Stomach smooth muscle (tissue), 2 donors: ENCODE measurements around the gene MZT2B.
"Not testable (repeated sequence)": the region's sequence is repeated elsewhere in the genome, so short reads cannot be mapped to it uniquely, and the experiment has no call there.

ENCODE experiments used
- H3K27ac ChIP-seq: one replicate; pipeline ENCODE4 v1.7.0; 2013; ENCODE audit warnings: mild to moderate bottlenecking, low read length, inconsistent platforms
- H3K27me3 ChIP-seq, 2 donors: one replicate each; pipeline ENCODE4 v1.7.0; 2013; ENCODE audit warnings: low read length in 2 of 2; ENCODE audit not compliant: insufficient read depth in 2 of 2, control insufficient read depth in 1 of 2
- H3K36me3 ChIP-seq, 2 donors: one replicate each; pipeline ENCODE4 v1.7.0; 2013; ENCODE audit warnings: low read length in 2 of 2; ENCODE audit not compliant: control insufficient read depth in 2 of 2, insufficient read depth in 2 of 2
- H3K4me1 ChIP-seq: one replicate; pipeline ENCODE4 v1.7.0; 2013; ENCODE audit warnings: low read length; ENCODE audit not compliant: control insufficient read depth, insufficient read depth
- H3K4me3 ChIP-seq, 2 donors: one replicate each; pipeline ENCODE4 v1.7.0; 2013; ENCODE audit warnings: low read length in 2 of 2
- H3K9ac ChIP-seq, 2 donors: one replicate each; pipeline ENCODE4 v1.7.0; 2013; ENCODE audit warnings: low read length in 2 of 2, mild to moderate bottlenecking in 1 of 2
- H3K9me3 ChIP-seq, 2 donors: one replicate each; pipeline ENCODE4 v1.7.0; 2013; ENCODE audit warnings: low read length in 2 of 2; ENCODE audit not compliant: control insufficient read depth in 2 of 2
- donor health status: healthy.
- donor health status: Pancreatic carcinoma.

The MZT2B gene

GRCh38 chr2:130162486-130162885, 19.6 kb upstream of the MZT2B start:
- H3K36me3 ChIP-seq, result peaks cover 8 to 28% of the 10 kb centered on the region in 2 donors
- not testable (repeated sequence) for H3K9me3 ChIP-seq, H3K27me3 ChIP-seq, H3K27ac ChIP-seq, H3K9ac ChIP-seq, H3K4me1 ChIP-seq, H3K4me3 ChIP-seq

DNA sequence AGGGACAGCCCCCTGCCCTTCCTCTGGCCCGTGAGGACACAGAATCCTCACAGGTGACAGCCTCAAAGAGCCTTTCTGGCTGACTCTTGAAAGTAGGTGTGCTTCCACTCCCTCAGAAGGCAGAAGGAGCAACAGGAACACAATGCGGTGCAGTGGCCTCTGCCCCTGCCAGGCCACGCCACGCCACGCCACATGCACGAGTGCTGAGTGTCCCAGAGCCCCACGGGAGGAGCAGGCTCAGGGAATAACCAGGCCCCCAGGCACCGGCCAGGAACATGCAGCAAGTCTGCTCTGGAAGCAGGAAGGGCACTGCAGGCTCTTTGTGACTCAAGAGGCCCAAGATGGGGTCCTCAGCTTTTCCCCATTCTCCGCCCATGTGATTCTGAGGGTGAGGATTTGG, 19.1 kb upstream of the MZT2B start:
- H3K9ac ChIP-seq, result no peak overlapping the region
- no peak overlapping the region for H3K4me3 ChIP-seq
- H3K27ac ChIP-seq, result no peak overlapping the region
- no peaks in the 10 kb centered on the region for H3K9me3 ChIP-seq
- no peaks in the 10 kb centered on the region for H3K4me1 ChIP-seq
- peaks cover 12 to 28% of the 10 kb centered on the region in 2 donors for H3K36me3 ChIP-seq
- no peaks in the 10 kb centered on the region for H3K27me3 ChIP-seq

GRCh38 chr2:130165293-130166016, 16.6 kb upstream of the MZT2B start:
- no peak overlapping the region for H3K9ac ChIP-seq
- peaks cover 16 to 25% of the 10 kb centered on the region in 2 donors for H3K36me3 ChIP-seq
- H3K4me1 ChIP-seq, result no peaks in the 10 kb centered on the region
- no peak overlapping the region for H3K27ac ChIP-seq
- H3K4me3 ChIP-seq, result no peak overlapping the region
- H3K27me3 ChIP-seq, result no peaks in the 10 kb centered on the region
- no peaks in the 10 kb centered on the region for H3K9me3 ChIP-seq

- not testable (repeated sequence) for H3K9me3 ChIP-seq, H3K27ac ChIP-seq, H3K4me1 ChIP-seq, H3K9ac ChIP-seq, H3K4me3 ChIP-seq, H3K27me3 ChIP-seq
- peaks cover 16 to 27% of the 10 kb centered on the region in 2 donors for H3K36me3 ChIP-seq
Observed at GRCh38 chr2:130166611-130167010, 15.5 kb upstream of the MZT2B start.

GRCh38 chr2:130169163-130169562, 12.9 kb upstream of the MZT2B start:
- H3K9ac ChIP-seq, H3K4me3 ChIP-seq, H3K27ac ChIP-seq, H3K4me1 ChIP-seq, H3K27me3 ChIP-seq, H3K9me3 ChIP-seq: not testable (repeated sequence)
- H3K36me3 ChIP-seq, result peaks cover 11 to 25% of the 10 kb centered on the region in 2 donors

GRCh38 chr2:130169896-130170295, 12.2 kb upstream of the MZT2B start:
- Histone ChIP-seq H3K4me3 (no peak overlapping the region), H3K36me3 (peaks cover 11 to 27% of the 10 kb centered on the region in 2 donors), H3K9ac (no peak overlapping the region), H3K27me3 (no peaks in the 10 kb centered on the region), H3K4me1 (no peaks in the 10 kb centered on the region), H3K9me3 (no peaks in the 10 kb centered on the region), H3K27ac (no peak overlapping the region)

DNA sequence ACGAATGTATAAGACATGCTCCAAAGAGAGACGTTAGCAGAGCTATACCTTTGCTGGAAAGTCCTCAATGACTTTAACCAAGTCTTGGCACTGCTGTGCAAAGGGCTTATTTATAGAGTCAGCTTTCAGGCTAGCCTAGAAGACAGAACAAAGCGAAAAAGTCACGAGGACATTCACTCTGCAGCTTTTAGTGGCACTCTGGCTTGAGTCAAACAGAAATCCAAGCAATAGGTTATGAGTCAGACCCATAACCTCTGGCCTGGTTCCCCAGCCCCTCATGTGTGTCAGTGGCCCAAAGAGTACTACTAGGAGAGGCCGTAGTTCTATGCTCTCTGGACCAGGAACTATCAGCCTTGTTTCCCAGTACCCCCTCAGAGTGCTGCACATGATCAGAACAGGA, 7.2 kb upstream of the MZT2B start:
- H3K27me3 ChIP-seq, H3K27ac ChIP-seq, H3K4me3 ChIP-seq, H3K9ac ChIP-seq, H3K9me3 ChIP-seq, H3K4me1 ChIP-seq: not testable (repeated sequence)
- H3K36me3 ChIP-seq, result peaks cover 4 to 22% of the 10 kb centered on the region in 2 donors

GRCh38 chr2:130180404-130181324, 1.4 kb upstream of the MZT2B start:
- peak overlapping the region; percentile 80 to 92 for H3K9ac ChIP-seq
- H3K4me1 ChIP-seq, result peaks cover 18% of the 10 kb centered on the region

DNA sequence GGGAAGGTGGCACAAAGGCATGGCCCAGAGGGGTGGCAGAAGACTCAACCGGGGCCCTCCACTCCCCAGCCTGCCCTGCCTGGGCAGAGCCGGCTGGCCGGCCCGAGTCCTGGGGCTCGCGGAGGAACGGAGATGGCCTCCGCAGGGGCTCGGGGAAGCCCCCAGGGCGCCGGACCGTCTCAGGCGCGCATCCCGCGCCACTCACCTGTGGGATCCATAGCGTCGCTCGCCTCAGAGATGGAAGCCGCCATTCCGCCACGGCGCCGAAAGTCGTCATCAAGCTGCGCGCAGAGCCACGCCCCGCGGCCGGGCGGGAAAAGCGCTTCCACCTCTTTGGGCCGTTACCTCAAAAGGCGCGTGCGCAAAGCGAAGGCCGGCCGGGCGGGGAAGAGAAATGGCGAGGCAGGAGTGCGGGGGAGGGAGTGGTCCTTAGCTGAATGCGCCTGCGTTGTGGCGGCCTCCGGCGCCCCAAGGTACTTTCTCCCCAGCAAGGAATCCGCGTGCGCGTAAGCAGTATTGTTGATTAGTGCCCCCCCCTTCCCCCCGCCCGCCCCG, 660 bp upstream of the MZT2B start, which contains the start of gene SMPD4:
Gene SMPD4, minus strand, starts transcription at position 278 of the 555 bp plus-strand sequence. CDS start 5,010 bp downstream, outside the sequence.
- H3K9ac ChIP-seq, result peak within 1 kb of the TSS; percentile 80 to 92
- H3K4me3 ChIP-seq, result peak within 1 kb of the TSS; percentile 91 to 98
- no peaks in the 10 kb centered on the region for H3K9me3 ChIP-seq
- peaks cover 18% of the 10 kb centered on the region for H3K4me1 ChIP-seq
- H3K36me3 ChIP-seq, result peaks cover 0 to 5% of the 10 kb centered on the region in 2 donors
- no peaks in the 10 kb centered on the region for H3K27me3 ChIP-seq
- H3K27ac ChIP-seq, result peak within 1 kb of the TSS; percentile 70

More at GRCh38 chr2:130180404-130181324, 1.4 kb upstream of the MZT2B start:
- H3K27me3 ChIP-seq, H3K36me3 ChIP-seq, H3K9me3 ChIP-seq: not testable (repeated sequence)
- Histone ChIP-seq H3K4me3 (peak overlapping the region; percentile 91 to 98), H3K27ac (peak overlapping the region; percentile 70)

DNA sequence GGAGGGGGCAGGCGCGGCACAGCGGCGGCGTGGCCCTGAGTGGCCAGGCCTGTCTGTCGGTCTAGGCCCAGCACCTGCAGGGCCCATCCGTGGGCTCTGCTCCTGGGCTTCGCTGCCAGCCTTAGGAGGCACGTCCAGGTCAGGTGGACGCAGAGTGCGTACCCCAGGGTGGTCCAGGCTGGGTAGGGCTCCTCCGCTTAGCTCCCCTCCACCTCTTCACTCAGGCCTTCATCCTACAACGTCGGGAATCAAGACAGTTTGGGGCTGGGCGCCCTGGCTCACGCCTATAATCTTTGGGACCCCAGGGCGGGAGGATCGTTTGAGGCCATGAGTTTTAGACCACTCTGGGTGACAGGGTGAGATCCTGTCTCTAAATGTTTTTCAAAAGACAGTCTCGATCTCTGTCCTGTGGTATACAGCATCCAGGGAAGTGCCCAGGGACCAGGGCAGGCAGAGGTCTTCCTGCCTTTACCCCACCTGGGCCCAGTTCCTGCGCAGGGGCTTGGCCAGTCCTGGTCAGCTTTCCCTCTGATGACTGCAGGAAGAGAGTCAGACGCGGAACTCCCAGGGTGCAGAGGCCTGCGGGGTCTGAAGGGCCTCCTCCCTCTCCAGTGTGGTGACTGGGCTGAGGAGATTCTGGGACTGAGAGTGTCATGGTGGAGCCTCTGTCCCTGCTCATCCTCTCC, 907 bp downstream of the MZT2B start:
- Histone ChIP-seq H3K4me3 (peak overlapping the region; percentile 50 to 76), H3K4me1 (peaks cover 18% of the 10 kb centered on the region), H3K9ac (peak overlapping the region; percentile 59 to 69), H3K27ac (peak overlapping the region; percentile 24)
- not testable (repeated sequence) for H3K9me3 ChIP-seq, H3K27me3 ChIP-seq, H3K36me3 ChIP-seq
